Breast epithelium (tissue), 3 donors: Measurements from ENCODE around the gene EDC3.

Experiments used
- POLR2A ChIP-seq: fragments of 450-650 bp; IDR thresholded peaks from one replicate; pipeline ENCODE4 v1.6.1; 2016; ENCODE audit warnings: antibody characterized with exemption, mild to moderate bottlenecking, moderate library complexity
- POLR2AphosphoS5 ChIP-seq, 3 donors: sonication (generic); formaldehyde crosslinking; IDR thresholded peaks; one replicate each; pipeline ENCODE4 v1.6.1; 2017; ENCODE audit warnings: antibody characterized with exemption in 3 of 3

GRCh38 chr15:74646480-74646879, 49.3 kb downstream of the EDC3 start:
- TF ChIP-seq POLR2A, result no peak
- TF ChIP-seq POLR2AphosphoS5 (IDR thresholded peaks at IDR 0.05), result no peak
